GM12878 (cell line): Measurements from ENCODE around the gene GOLGA6D. TPM values are rescaled to one million over a fixed set of nuclear protein-coding genes. Genes with fewer than 3 reads are reported as not detected.
"Not testable (repeated sequence)": the region's sequence is repeated elsewhere in the genome, so short reads cannot be mapped to it uniquely, and the experiment has no call there.

Source experiments
- ATAC-seq: fragments of 200-7000 bp; cut with Tn5 transposase; 3 replicates; pipeline ENCODE4 v1.9.1; 2020; ENCODE audit warnings: mild to moderate bottlenecking, moderate library complexity
- BruUV-seq: library from RNA; stranded (reverse); fragments of 400-500 nt; replicated peaks from 2 replicates; lab custom pipeline; 2021; lab: Mats Ljungman, UMichigan
- CTCF ChIA-PET: fragments of 300-600 bp; sonication (Branson Sonifier 250); formaldehyde crosslinking; extraction: SDS; loops from one replicate; lab custom pipeline; 2021; ENCODE audit warnings: inconsistent platforms; lab: Yijun Ruan, JAX
- POLR2A ChIA-PET: fragments of 350-600 bp; formaldehyde crosslinking; extraction: SDS; loops from one replicate; lab custom pipeline; 2021; ENCODE audit warnings: inconsistent platforms; lab: Charles Lee
- RAD21 ChIA-PET: fragments of 300-600 bp; sonication (Branson Sonifier 250); formaldehyde crosslinking; loops from one replicate; lab custom pipeline; 2023; ENCODE audit warnings: antibody characterized with exemption; ENCODE audit not compliant: unreplicated experiment; lab: Charles Lee
- SMC1A ChIA-PET: fragments of 300-600 bp; sonication (Branson Sonifier 250); formaldehyde crosslinking; loops from one replicate; lab custom pipeline; 2023; ENCODE audit not compliant: unreplicated experiment, uncharacterized antibody; lab: Charles Lee
- DNase-seq: peaks from one replicate; pipeline ENCODE4 v3.0.0-alpha.2; 2011; ENCODE audit warnings: low read depth, low spot score
- FAIRE-seq: peaks from 3 replicates; lab custom pipeline; 2011; peaks lifted over from hg19 to GRCh38; lab: Jason Lieb, UNC
- H2AFZ ChIP-seq: 2 replicates; pipeline ENCODE4 v1.6.0; 2011; ENCODE audit warnings: low read depth, low read length, control low read depth; ENCODE audit not compliant: control insufficient read depth
- H3K27ac ChIP-seq: 2 replicates; pipeline ENCODE4 v1.5.1; 2011; ENCODE audit warnings: control low read depth; ENCODE audit not compliant: control insufficient read depth, insufficient read depth
- H3K27me3 ChIP-seq, 2 experiments: replicated peaks in 1 of 2; 2 replicates each; pipeline versions ENCODE4 v1.6.0 to v1.6.1; 2011; ENCODE audit warnings: low read length in 1 of 2; ENCODE audit not compliant: control insufficient read depth in 2 of 2, insufficient read depth in 2 of 2
- H3K36me3 ChIP-seq, 2 experiments: 2 replicates each; pipeline ENCODE4 v1.5.1; 2011; ENCODE audit warnings: low read length in 1 of 2; ENCODE audit not compliant: control insufficient read depth in 2 of 2, insufficient read depth in 2 of 2
- H3K4me1 ChIP-seq: 2 replicates; pipeline ENCODE4 v1.6.1; 2011; ENCODE audit warnings: mild to moderate bottlenecking, low read length, moderate library complexity, mixed read lengths; ENCODE audit not compliant: control insufficient read depth, insufficient read depth
- H3K4me2 ChIP-seq: 2 replicates; pipeline ENCODE4 v1.6.0; 2011; ENCODE audit warnings: control low read depth; ENCODE audit not compliant: control insufficient read depth, insufficient read depth
- H3K4me3 ChIP-seq: fragments of 200-600 bp; sonication (generic); 2 replicates; pipeline ENCODE4 v1.5.1; 2016
- H3K79me2 ChIP-seq: 2 replicates; pipeline ENCODE4 v1.6.0; 2011; ENCODE audit warnings: low read length; ENCODE audit not compliant: control insufficient read depth, insufficient read depth
- H3K9ac ChIP-seq: 2 replicates; pipeline ENCODE4 v1.8.0; 2011; ENCODE audit warnings: low read length, control low read depth, mixed read lengths; ENCODE audit not compliant: control insufficient read depth, insufficient read depth
- H3K9me3 ChIP-seq: replicated peaks from 3 replicates; pipeline ENCODE4 v1.5.1; 2011; ENCODE audit warnings: mild to moderate bottlenecking, low read length; ENCODE audit not compliant: control insufficient read depth, insufficient read depth
- H4K20me1 ChIP-seq: 2 replicates; pipeline ENCODE4 v1.6.0; 2011; ENCODE audit not compliant: control insufficient read depth, insufficient read depth
- BHLHE40 ChIP-seq, 2 experiments: fragments of 450-650 bp in 1 of 2; IDR thresholded peaks; 2 replicates each; pipeline ENCODE4 v1.6.1; 2011 to 2017; ENCODE audit warnings: low read depth in 2 of 2, borderline replicate concordance in 1 of 2, improper control_type of control experiment in 1 of 2, low read length in 1 of 2, mild to moderate bottlenecking in 1 of 2
- EP300 ChIP-seq, 2 experiments: fragments of 150-350 bp in 1 of 2; IDR thresholded peaks; 2 replicates each; pipeline ENCODE4 v1.6.1; 2011 to 2012; ENCODE audit warnings: low read depth in 2 of 2, low read length in 2 of 2, borderline replicate concordance in 1 of 2, improper control_type of control experiment in 1 of 2, inconsistent platforms in 1 of 2; ENCODE audit not compliant: control insufficient read depth in 1 of 2
- IKZF2 ChIP-seq, 2 experiments: fragments of 450-650 bp; IDR thresholded peaks; 2 replicates each; pipeline ENCODE4 v1.6.1; 2017; ENCODE audit warnings: mild to moderate bottlenecking in 2 of 2, moderate library complexity in 2 of 2
- MEF2B ChIP-seq: fragments of 450-650 bp; IDR thresholded peaks from 2 replicates; pipeline ENCODE4 v1.6.1; 2018; ENCODE audit warnings: mild to moderate bottlenecking, moderate library complexity; ENCODE audit not compliant: partially characterized antibody, poor library complexity, severe bottlenecking
- MTA2 ChIP-seq: fragments of 450-650 bp; IDR thresholded peaks from 2 replicates; pipeline ENCODE4 v1.6.1; 2016; ENCODE audit warnings: low read depth, mild to moderate bottlenecking, moderate library complexity
- RELB ChIP-seq: fragments of 450-650 bp; IDR thresholded peaks from 2 replicates; pipeline ENCODE4 v1.6.1; 2017; ENCODE audit warnings: low read depth, mild to moderate bottlenecking, moderate library complexity
- SKIL ChIP-seq: fragments of 450-650 bp; IDR thresholded peaks from 2 replicates; pipeline ENCODE4 v1.6.1; 2017; ENCODE audit warnings: mild to moderate bottlenecking, low read depth, inconsistent platforms; ENCODE audit not compliant: poor library complexity, severe bottlenecking
- ZNF384 ChIP-seq: IDR thresholded peaks from 2 replicates; pipeline ENCODE4 v1.6.1; 2012; ENCODE audit warnings: low read depth, mild to moderate bottlenecking, low read length, improper control_type of control experiment, borderline replicate concordance
- WGBS: methylation state at CpG from one replicate; pipeline ENCODE4 v1.1.6; 2016; ENCODE audit warnings: low lambda C conversion rate; ENCODE audit not compliant: insufficient replicate concordance, insufficient coverage; ENCODE audit errors: missing lambda C conversion rate; 5-methylcytosine and 5-hydroxymethylcytosine counted together
- in situ Hi-C: fragments of 300-500 bp; cut with MboI; formaldehyde crosslinking; loops from 9 replicates; pipeline ENCODE4 v1.14.3; 2018; ENCODE audit warnings: mixed read lengths
- intact Hi-C: fragments of 100-400 bp; cut with micrococcal nuclease; formaldehyde crosslinking; loops from one replicate; pipeline ENCODE4 v1.14.2; 2022; ENCODE audit not compliant: unreplicated experiment
- polyA plus RNA-seq, 11 experiments: library from polyadenylated mRNA; depleted of rRNA in 4 of 11; unstranded in 6 of 11; stranded (reverse) in 5 of 11; fragments of >200 nt; fragmentation: Nextera tagmentation in 4 of 11; fragmentation: Illumina TruSeq in 1 of 11; extraction: Ambion mirVana in 4 of 11; extraction: Trizol in 1 of 11; gene quantifications; 1 replicate in 1 of 11; 2 replicates in 10 of 11; pipeline versions ENCODE4 v1.2.1 to v1.2.3, GENCODE V29; 2011 to 2016; ENCODE audit warnings: inconsistent platforms in 2 of 11, missing spikeins in 2 of 11, low read depth in 1 of 11
- total RNA-seq, 4 experiments: library from RNA; depleted of rRNA in 3 of 4; stranded (reverse); fragments of >200 nt in 3 of 4; fragmentation: Illumina TruSeq in 1 of 4; extraction: Trizol in 1 of 4; gene quantifications; 2 replicates each; pipeline versions ENCODE4 v1.2.1 to v1.2.3, GENCODE V29; 2013 to 2021

The GOLGA6D gene
- total and polyA plus RNA-seq, 10 of the 15 experiments (the other 5 are each of a cell fraction or from before 2014, with no cell fraction given): not detected

- 46% methylated on average over 15 of the region's 15 CpGs for WGBS
These were observed 51.2 kb downstream of the GOLGA6D start for GRCh38 chr15:75333654-75334419.

More at GRCh38 chr15:75333654-75334419, 51.2 kb downstream of the GOLGA6D start:
- ChIA-PET RAD21 (interaction anchor here (0.7 kb wide), 1 partner anchor 120 kb away, joined by 3 read pairs; no protein-coding TSS in a partner anchor), CTCF (interaction anchor here (2.5 kb wide), 1 partner anchor 34 kb away, joined by 15 read pairs; the partner anchor contains the start of gene MAN2C1), POLR2A (interaction anchor here (0.6 to 1.0 kb wide), 3 partner anchors 117 to 238 kb away, joined by 3 to 5 read pairs (median 3); partner anchors contain the start of gene SIN3A), SMC1A (interaction anchor here (0.7 to 1.7 kb wide), 4 partner anchors 26 to 327 kb away, joined by 3 to 6 read pairs (median 3); partner anchors contain the start of genes MAN2C1 and PPCDC)
- H3K4me3 ChIP-seq, H3K9ac ChIP-seq, H4K20me1 ChIP-seq, BruUV-seq, H3K27me3 ChIP-seq, H3K36me3 ChIP-seq, H3K4me1 ChIP-seq, FAIRE-seq, H3K79me2 ChIP-seq, H3K4me2 ChIP-seq, in situ Hi-C loops, H2AFZ ChIP-seq, H3K9me3 ChIP-seq, intact Hi-C loops, DNase-seq, H3K27ac ChIP-seq: not testable (repeated sequence)
- TF ChIP-seq SKIL: peak; percentile 59
- peak; percentile 38; the same call in 1 of the 2 replicates for TF ChIP-seq RELB
- peak; percentile 91 for TF ChIP-seq MEF2B
- TF ChIP-seq ZNF384: peak; percentile 82; the same call in 1 of the 2 replicates
- TF ChIP-seq IKZF2 (IDR thresholded peaks at IDR 0.05): peak in 1 of 2 experiments; percentile 21; a peak in 2 of 4 replicates
- peak in 1 of 2 experiments; percentile 62; a peak in 1 of 4 replicates for TF ChIP-seq EP300 (IDR thresholded peaks at IDR 0.05; ENCODE audit: borderline replicate concordance in 1 of 2, control insufficient read depth in 1 of 2, low read depth in 2 of 2, low read length in 2 of 2)
- 0 out of 2 replicates have a peak, but pooled peaks have one; percentile 58 for TF ChIP-seq MTA2
- TF ChIP-seq BHLHE40 (IDR thresholded peaks at IDR 0.05; ENCODE audit: borderline replicate concordance in 1 of 2, low read depth in 2 of 2, low read length in 1 of 2): peak; percentile 6 to 54; a peak in 1 of 4 replicates
- peak; percentile 74 for ATAC-seq
